Gastrocnemius medialis (tissue), 4 donors: ENCODE data around the gene PPM1L. TPM values are rescaled to one million over a fixed set of nuclear protein-coding genes. Genes with fewer than 3 reads are reported as not detected.

Source experiments
- ATAC-seq, 2 donors: fragments of 150-250 bp; one replicate each; pipeline ENCODE4 v1.9.1; 2016
- DNase-seq, 2 donors: peaks; one replicate each; pipeline ENCODE4 v3.0.0-alpha.2; 2019
- H3K27ac ChIP-seq, 4 donors: fragments of 200-600 bp; sonication (generic); 1 replicate in 1 of 4; 2 replicates in 3 of 4; pipeline ENCODE4 v1.5.1; 2016 to 2018; ENCODE audit warnings: mild to moderate bottlenecking in 2 of 4, moderate library complexity in 1 of 4
- H3K27me3 ChIP-seq, 3 donors: fragments of 200-600 bp; sonication (generic) in 2 of 3; 1 replicate in 1 of 3; 2 replicates in 2 of 3; pipeline versions ENCODE4 v1.5.1 to v1.6.0; 2016 to 2019; ENCODE audit warnings: mild to moderate bottlenecking in 1 of 3, moderate library complexity in 1 of 3
- H3K36me3 ChIP-seq, 2 donors: fragments of 200-600 bp; sonication (generic) in 1 of 2; one replicate each; pipeline ENCODE4 v1.5.1; 2017 to 2018
- H3K4me1 ChIP-seq, 2 donors: fragments of 200-600 bp; sonication (generic) in 1 of 2; one replicate each; pipeline ENCODE4 v1.5.1; 2016 to 2017; ENCODE audit warnings: mild to moderate bottlenecking in 2 of 2
- H3K4me3 ChIP-seq, 4 donors: fragments of 200-600 bp; sonication (generic) in 3 of 4; 1 replicate in 1 of 4; 2 replicates in 3 of 4; pipeline ENCODE4 v1.5.1; 2016 to 2019; ENCODE audit warnings: mild to moderate bottlenecking in 2 of 4
- H3K9me3 ChIP-seq, 3 donors: fragments of 200-600 bp; sonication (generic) in 2 of 3; 1 replicate in 1 of 3; 2 replicates in 2 of 3; pipeline ENCODE4 v1.5.1; 2016 to 2019
- POLR2A ChIP-seq, 2 donors: fragments of 450-650 bp; IDR thresholded peaks; one replicate each; pipeline ENCODE4 v1.6.1; 2017; ENCODE audit warnings: antibody characterized with exemption in 2 of 2, mild to moderate bottlenecking in 2 of 2, moderate library complexity in 2 of 2
- in situ Hi-C, 4 donors: fragments of 200-750 bp; cut with MboI; loops; one replicate each; pipeline versions ENCODE4 v1.15.0 to v1.8.0; 2017; ENCODE audit warnings: low sequenced_read_pairs in 4 of 4
- intact Hi-C: fragments of 100-400 bp; cut with DNase I; formaldehyde crosslinking; loops from one replicate; pipeline ENCODE4 v1.15.1; 2023; ENCODE audit warnings: low total_unique reads
- total RNA-seq, 4 donors: library from RNA; depleted of rRNA; stranded (reverse); fragments of >200 nt; gene quantifications; one replicate each; pipeline versions ENCODE4 v1.1.0 to v1.2.3, GENCODE V29; 2016
- TF ChIP-seq, protein P1 (sequence below), 5 experiments: fragments of 450-650 bp in 3 of 5; fragments of 200-600 bp in 2 of 5; sonication (generic) in 2 of 5; IDR thresholded peaks in 4 of 5; conservative IDR thresholded peaks in 1 of 5; 1 replicate in 4 of 5; 2 replicates in 1 of 5; pipeline ENCODE4 v1.5.1; 2016 to 2019; ENCODE audit warnings: antibody characterized with exemption in 5 of 5, mild to moderate bottlenecking in 3 of 5, moderate library complexity in 3 of 5

The PPM1L gene
- total RNA-seq, 4 donors from 2014 or later, result 85.0 to 243 (median 122) TPM

DNA sequence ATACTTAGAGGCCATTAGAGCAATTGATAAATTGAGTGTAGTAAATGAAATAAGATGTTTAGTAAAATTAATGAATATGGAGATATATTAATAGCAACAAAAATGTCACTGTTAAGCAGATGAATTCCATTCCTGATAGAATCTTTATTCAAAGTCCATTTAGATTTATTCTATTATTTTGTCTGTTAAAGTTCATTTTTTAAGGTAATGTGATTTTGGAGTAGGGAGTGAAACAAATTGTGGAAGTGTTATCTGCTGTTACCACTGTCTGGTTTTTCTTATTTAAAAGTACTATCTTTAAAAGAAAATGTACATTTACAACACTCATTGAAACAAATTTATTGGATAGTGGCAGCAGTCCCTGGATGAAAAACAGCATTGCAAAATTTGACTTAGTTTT, 70.4 kb downstream of the PPM1L start:
- H3K27me3 ChIP-seq, result no peaks in the 10 kb centered on the region
- DNase-seq (no peak), ATAC-seq (no peak)
- peaks cover 57 to 73% of the 10 kb centered on the region in 2 donors for H3K4me1 ChIP-seq
- no peak overlapping the region for H3K4me3 ChIP-seq
- no peak overlapping the region for H3K27ac ChIP-seq
- TF ChIP-seq, protein P1, sequence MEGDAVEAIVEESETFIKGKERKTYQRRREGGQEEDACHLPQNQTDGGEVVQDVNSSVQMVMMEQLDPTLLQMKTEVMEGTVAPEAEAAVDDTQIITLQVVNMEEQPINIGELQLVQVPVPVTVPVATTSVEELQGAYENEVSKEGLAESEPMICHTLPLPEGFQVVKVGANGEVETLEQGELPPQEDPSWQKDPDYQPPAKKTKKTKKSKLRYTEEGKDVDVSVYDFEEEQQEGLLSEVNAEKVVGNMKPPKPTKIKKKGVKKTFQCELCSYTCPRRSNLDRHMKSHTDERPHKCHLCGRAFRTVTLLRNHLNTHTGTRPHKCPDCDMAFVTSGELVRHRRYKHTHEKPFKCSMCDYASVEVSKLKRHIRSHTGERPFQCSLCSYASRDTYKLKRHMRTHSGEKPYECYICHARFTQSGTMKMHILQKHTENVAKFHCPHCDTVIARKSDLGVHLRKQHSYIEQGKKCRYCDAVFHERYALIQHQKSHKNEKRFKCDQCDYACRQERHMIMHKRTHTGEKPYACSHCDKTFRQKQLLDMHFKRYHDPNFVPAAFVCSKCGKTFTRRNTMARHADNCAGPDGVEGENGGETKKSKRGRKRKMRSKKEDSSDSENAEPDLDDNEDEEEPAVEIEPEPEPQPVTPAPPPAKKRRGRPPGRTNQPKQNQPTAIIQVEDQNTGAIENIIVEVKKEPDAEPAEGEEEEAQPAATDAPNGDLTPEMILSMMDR (IDR thresholded peaks at IDR 0.05 in 4 of 5, conservative IDR thresholded peaks at IDR 0.05 in 1 of 5), result no peak
- TF ChIP-seq POLR2A (IDR thresholded peaks at IDR 0.05), result no peak
- no peaks in the 10 kb centered on the region for H3K9me3 ChIP-seq
- H3K36me3 ChIP-seq, result no peaks in the 10 kb centered on the region
- intact Hi-C loops (no loop called here), in situ Hi-C loops (no loop called here)

DNA sequence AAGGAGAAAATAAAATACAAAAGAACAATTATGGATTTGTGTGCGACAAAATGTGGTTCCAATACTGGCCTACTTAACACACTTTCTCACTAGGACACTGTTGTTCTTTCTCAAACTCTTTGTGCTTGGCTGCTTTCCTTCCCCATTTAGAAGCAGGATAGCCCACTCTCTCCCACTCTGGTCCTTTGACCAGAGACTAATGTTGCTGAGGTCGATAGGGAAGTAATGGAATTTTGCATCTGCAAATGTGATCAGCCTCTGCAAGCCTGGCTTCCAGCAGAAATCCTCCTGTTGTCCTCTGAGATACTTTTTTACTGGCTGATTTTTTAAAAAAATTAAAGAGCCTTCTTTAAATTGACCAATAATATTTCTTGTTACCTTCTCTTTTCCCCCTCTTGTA, 71.0 kb downstream of the PPM1L start:
- Histone ChIP-seq H3K9me3 (no peaks in the 10 kb centered on the region), H3K27me3 (no peaks in the 10 kb centered on the region), H3K4me1 (peaks cover 57 to 73% of the 10 kb centered on the region in 2 donors), H3K4me3 (no peak overlapping the region), H3K27ac (no peak overlapping the region), H3K36me3 (no peaks in the 10 kb centered on the region)
- ATAC-seq (no peak), DNase-seq (no peak)
- in situ Hi-C loops, result no loop called here
- TF ChIP-seq, protein P1 (IDR thresholded peaks at IDR 0.05 in 4 of 5, conservative IDR thresholded peaks at IDR 0.05 in 1 of 5), result no peak
- TF ChIP-seq POLR2A (IDR thresholded peaks at IDR 0.05), result no peak
- intact Hi-C loops, result no loop called here

- DNase-seq (no peak), ATAC-seq (no peak)
- H3K4me1 ChIP-seq, result peaks cover 55 to 69% of the 10 kb centered on the region in 2 donors
- no peak overlapping the region for H3K4me3 ChIP-seq
- no peak overlapping the region for H3K27ac ChIP-seq
- in situ Hi-C loops (no loop called here), intact Hi-C loops (no loop called here)
- no peaks in the 10 kb centered on the region for H3K9me3 ChIP-seq
- TF ChIP-seq, protein P1 (IDR thresholded peaks at IDR 0.05 in 4 of 5, conservative IDR thresholded peaks at IDR 0.05 in 1 of 5), result no peak
- TF ChIP-seq POLR2A (IDR thresholded peaks at IDR 0.05), result no peak
- H3K27me3 ChIP-seq, result no peaks in the 10 kb centered on the region
- H3K36me3 ChIP-seq, result no peaks in the 10 kb centered on the region
These were observed 71.5 kb downstream of the PPM1L start for GRCh38 chr3:160827516-160827915.

DNA sequence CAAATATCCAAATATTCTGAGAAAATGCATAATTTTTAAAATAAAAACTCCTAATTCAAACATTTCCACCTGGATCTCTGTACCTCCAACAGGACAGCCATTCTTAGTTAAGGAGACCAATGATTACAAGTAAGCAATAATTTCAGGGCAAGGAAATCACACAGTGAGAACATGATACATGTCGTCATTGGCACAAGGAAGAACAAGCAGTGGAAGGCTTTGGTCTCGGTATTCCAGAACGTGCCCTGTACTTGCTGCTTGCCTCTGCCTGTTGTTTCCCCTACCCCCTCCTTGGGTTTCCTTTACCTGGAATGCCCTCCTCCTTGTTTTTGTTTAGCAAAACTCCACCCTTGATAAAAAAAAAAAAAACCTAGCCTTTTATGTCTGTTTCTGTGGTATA, 72.8 kb downstream of the PPM1L start:
- H3K36me3 ChIP-seq, result no peaks in the 10 kb centered on the region
- in situ Hi-C loops (no loop called here), intact Hi-C loops (no loop called here)
- H3K4me1 ChIP-seq, result peaks cover 43 to 59% of the 10 kb centered on the region in 2 donors
- TF ChIP-seq, protein P1 (IDR thresholded peaks at IDR 0.05 in 4 of 5, conservative IDR thresholded peaks at IDR 0.05 in 1 of 5), result no peak
- TF ChIP-seq POLR2A (IDR thresholded peaks at IDR 0.05), result no peak
- no peaks in the 10 kb centered on the region for H3K27me3 ChIP-seq
- no peak for DNase-seq
- H3K27ac ChIP-seq, result peak overlapping the region in 1 of 4 donors; percentile 30
- peak; percentile 64 to 67 for ATAC-seq
- no peak overlapping the region for H3K4me3 ChIP-seq
- no peaks in the 10 kb centered on the region for H3K9me3 ChIP-seq

GRCh38 chr3:160829486-160830009, 73.5 kb downstream of the PPM1L start:
- no peak for TF ChIP-seq POLR2A (IDR thresholded peaks at IDR 0.05)
- TF ChIP-seq, protein P1 (IDR thresholded peaks at IDR 0.05 in 4 of 5, conservative IDR thresholded peaks at IDR 0.05 in 1 of 5), result no peak
- Histone ChIP-seq H3K4me3 (no peak overlapping the region), H3K9me3 (no peaks in the 10 kb centered on the region), H3K4me1 (peaks cover 42 to 52% of the 10 kb centered on the region in 2 donors), H3K36me3 (no peaks in the 10 kb centered on the region), H3K27ac (peak overlapping the region in 1 of 4 donors; percentile 30), H3K27me3 (no peaks in the 10 kb centered on the region)
- ATAC-seq (no peak), DNase-seq (no peak)
- intact Hi-C loops (no loop called here), in situ Hi-C loops (no loop called here)
